PC-3 (cell line): Measurements from ENCODE around the gene ANKRD40CL. TPM values are rescaled to one million over a fixed set of nuclear protein-coding genes. Genes with fewer than 3 reads are reported as not detected.

ENCODE experiments used
- ATAC-seq: fragments of 200-7000 bp; cut with Tn5 transposase; 2 replicates; pipeline ENCODE4 v1.9.1; 2020; ENCODE audit warnings: mild to moderate bottlenecking, moderate library complexity
- BruUV-seq: library from RNA; stranded (reverse); fragments of 400-500 nt; replicated peaks from 2 replicates; lab custom pipeline; 2021; lab: Mats Ljungman, UMichigan
- CTCF ChIA-PET: fragments of 300-600 bp; sonication (Branson Sonifier 250); formaldehyde crosslinking; loops from one replicate; lab custom pipeline; 2022; ENCODE audit warnings: antibody characterized with exemption; lab: Charles Lee
- POLR2A ChIA-PET: fragments of 300-600 bp; sonication (Branson Sonifier 250); formaldehyde crosslinking; loops from one replicate; lab custom pipeline; 2022; ENCODE audit warnings: antibody characterized with exemption; ENCODE audit not compliant: unreplicated experiment; lab: Charles Lee
- DNase-seq: peaks from one replicate; pipeline ENCODE4 v3.0.0-alpha.2; 2015
- H2AFZ ChIP-seq: fragments of 300-600 bp; sonication (generic); 2 replicates; pipeline ENCODE4 v1.6.0; 2016; ENCODE audit warnings: antibody characterized with exemption, low read length
- H3F3A ChIP-seq: fragments of 300-600 bp; sonication (generic); one replicate; pipeline ENCODE4 v1.6.0; 2017; ENCODE audit warnings: antibody characterized with exemption, low read length, control low read depth, mild to moderate bottlenecking; ENCODE audit not compliant: unreplicated experiment
- H3K27ac ChIP-seq: fragments of 300-600 bp; sonication (generic); 2 replicates; pipeline ENCODE4 v1.5.1; 2016; ENCODE audit warnings: mild to moderate bottlenecking, low read length
- H3K27me3 ChIP-seq: fragments of 300-600 bp; sonication (generic); 2 replicates; pipeline ENCODE4 v1.6.1; 2016; ENCODE audit warnings: low read length, mixed read lengths
- H3K36me3 ChIP-seq: fragments of 300-600 bp; sonication (generic); 2 replicates; pipeline ENCODE4 v1.6.1; 2016; ENCODE audit warnings: low read depth, mixed run types, low read length, mixed read lengths
- H3K4me1 ChIP-seq: fragments of 300-600 bp; sonication (generic); 2 replicates; pipeline ENCODE4 v1.5.1; 2016; ENCODE audit warnings: low read length; ENCODE audit not compliant: insufficient read depth
- H3K4me2 ChIP-seq: fragments of 300-600 bp; sonication (generic); 2 replicates; pipeline ENCODE4 v1.6.0; 2016; ENCODE audit warnings: low read length
- H3K4me3 ChIP-seq: fragments of 300-600 bp; sonication (generic); 2 replicates; pipeline ENCODE4 v1.5.1; 2016; ENCODE audit warnings: mild to moderate bottlenecking, low read length, mixed read lengths
- H3K79me2 ChIP-seq: fragments of 300-600 bp; sonication (generic); 2 replicates; pipeline ENCODE4 v1.6.1; 2017; ENCODE audit warnings: low read length, mixed read lengths
- H3K9ac ChIP-seq: fragments of 300-600 bp; sonication (generic); 2 replicates; pipeline ENCODE4 v1.6.0; 2016; ENCODE audit warnings: mild to moderate bottlenecking, low read length
- H3K9me2 ChIP-seq: fragments of 300-600 bp; sonication (generic); replicated peaks from 2 replicates; pipeline ENCODE4 v1.6.1; 2016; ENCODE audit warnings: mixed run types, low read length, mixed read lengths
- H3K9me3 ChIP-seq: fragments of 300-600 bp; sonication (generic); 2 replicates; pipeline ENCODE4 v1.6.1; 2016; ENCODE audit warnings: low read length, mixed read lengths
- H4K20me1 ChIP-seq: fragments of 300-600 bp; sonication (generic); 2 replicates; pipeline ENCODE4 v1.6.1; 2016; ENCODE audit warnings: low read length, mixed read lengths
- EZH2 ChIP-seq: fragments of 300-600 bp; sonication (generic); IDR thresholded peaks from one replicate; pipeline ENCODE4 v1.6.1; 2017; ENCODE audit warnings: antibody characterized with exemption, mild to moderate bottlenecking, low read length; ENCODE audit not compliant: unreplicated experiment
- EZH2phosphoT487 ChIP-seq: fragments of 300-600 bp; sonication (generic); IDR thresholded peaks from 2 replicates; pipeline ENCODE4 v1.6.1; 2018; ENCODE audit warnings: mild to moderate bottlenecking, antibody characterized with exemption, low read length, borderline replicate concordance
- intact Hi-C: fragments of 100-400 bp; cut with micrococcal nuclease; formaldehyde crosslinking; loops from 2 replicates; pipeline ENCODE4 v1.9.0; 2023
- total RNA-seq: library from RNA; depleted of rRNA; stranded (reverse); fragments of >200 nt; gene quantifications from 2 replicates; pipeline ENCODE4 v1.2.3, GENCODE V29; 2014
- TF ChIP-seq, protein P1 (sequence below): fragments of 300-600 bp; sonication (generic); conservative IDR thresholded peaks from 2 replicates; pipeline ENCODE4 v1.5.1; 2017; ENCODE audit warnings: antibody characterized with exemption, low read depth, mild to moderate bottlenecking, low read length

ANKRD40CL gene
- total RNA-seq, 1 experiment from 2014 or later: not detected

DNA sequence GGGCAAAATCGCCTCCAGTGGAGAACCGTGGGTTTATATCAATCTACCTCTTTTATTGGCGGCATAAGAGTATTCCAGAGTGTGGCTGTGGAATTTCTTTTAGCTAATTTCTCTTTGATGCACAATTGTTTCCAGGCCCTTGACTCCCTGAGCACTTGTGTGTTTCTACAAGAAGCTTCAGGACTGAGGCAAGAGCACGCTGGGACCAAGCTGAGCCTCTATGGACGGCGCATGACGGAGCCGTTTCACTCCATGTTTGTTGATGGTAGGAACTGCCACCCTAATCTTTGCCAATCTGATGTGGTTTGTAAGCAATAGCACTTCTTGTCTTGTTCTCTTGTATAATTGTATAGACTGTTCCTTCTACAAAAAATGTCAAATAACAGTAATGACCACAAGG lies 11.2 kb upstream of the ANKRD40CL start:
- Histone ChIP-seq H2AFZ (no peak overlapping the region), H3K4me2 (no peak overlapping the region), H3K4me3 (no peak overlapping the region), H3K9me3 (no peaks in the 10 kb centered on the region), H3K9me2 (no peaks in the 10 kb centered on the region), H3F3A (no peaks in the 10 kb centered on the region), H3K4me1 (no peaks in the 10 kb centered on the region), H3K27ac (no peak overlapping the region), H3K79me2 (no peaks in the 10 kb centered on the region), H3K9ac (no peak overlapping the region), H3K27me3 (no peaks in the 10 kb centered on the region), H4K20me1 (no peaks in the 10 kb centered on the region), H3K36me3 (no peaks in the 10 kb centered on the region)
- no TSS peak for BruUV-seq
- intact Hi-C loops: no loop called here
- DNase-seq: no peak
- POLR2A ChIA-PET: no interaction called here
- no peak for ATAC-seq
- CTCF ChIA-PET: interaction anchor here (0.7 kb wide), 1 partner anchor 65 kb away, joined by 3 read pairs; no protein-coding TSS in a partner anchor
- TF ChIP-seq EZH2phosphoT487: no peak
- no peak for TF ChIP-seq EZH2
- TF ChIP-seq, protein P1, sequence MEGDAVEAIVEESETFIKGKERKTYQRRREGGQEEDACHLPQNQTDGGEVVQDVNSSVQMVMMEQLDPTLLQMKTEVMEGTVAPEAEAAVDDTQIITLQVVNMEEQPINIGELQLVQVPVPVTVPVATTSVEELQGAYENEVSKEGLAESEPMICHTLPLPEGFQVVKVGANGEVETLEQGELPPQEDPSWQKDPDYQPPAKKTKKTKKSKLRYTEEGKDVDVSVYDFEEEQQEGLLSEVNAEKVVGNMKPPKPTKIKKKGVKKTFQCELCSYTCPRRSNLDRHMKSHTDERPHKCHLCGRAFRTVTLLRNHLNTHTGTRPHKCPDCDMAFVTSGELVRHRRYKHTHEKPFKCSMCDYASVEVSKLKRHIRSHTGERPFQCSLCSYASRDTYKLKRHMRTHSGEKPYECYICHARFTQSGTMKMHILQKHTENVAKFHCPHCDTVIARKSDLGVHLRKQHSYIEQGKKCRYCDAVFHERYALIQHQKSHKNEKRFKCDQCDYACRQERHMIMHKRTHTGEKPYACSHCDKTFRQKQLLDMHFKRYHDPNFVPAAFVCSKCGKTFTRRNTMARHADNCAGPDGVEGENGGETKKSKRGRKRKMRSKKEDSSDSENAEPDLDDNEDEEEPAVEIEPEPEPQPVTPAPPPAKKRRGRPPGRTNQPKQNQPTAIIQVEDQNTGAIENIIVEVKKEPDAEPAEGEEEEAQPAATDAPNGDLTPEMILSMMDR: no peak

DNA sequence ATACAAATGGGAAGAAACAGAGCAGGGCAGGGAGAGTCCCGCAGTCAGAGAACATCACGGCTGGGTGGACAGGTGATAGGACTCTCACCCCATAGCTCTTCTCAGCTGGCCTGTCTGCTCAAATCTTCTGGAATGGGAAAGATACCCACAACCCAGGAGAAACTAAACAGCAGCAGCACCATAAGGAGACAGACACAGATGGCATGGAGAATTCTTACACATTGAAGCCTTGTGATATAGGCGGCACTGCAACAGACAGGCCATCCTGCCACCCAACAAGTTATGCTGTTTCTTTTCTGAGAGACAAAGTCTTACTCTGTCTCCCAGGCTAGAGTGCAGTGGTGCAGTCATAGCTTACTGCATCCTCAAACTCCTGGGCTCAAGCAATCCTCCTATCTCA lies 8.6 kb upstream of the ANKRD40CL start:
- Histone ChIP-seq H3K79me2 (no peaks in the 10 kb centered on the region), H3K27ac (no peak overlapping the region), H3F3A (no peaks in the 10 kb centered on the region), H3K36me3 (no peaks in the 10 kb centered on the region), H3K9me2 (no peaks in the 10 kb centered on the region), H3K9me3 (no peaks in the 10 kb centered on the region), H4K20me1 (no peaks in the 10 kb centered on the region), H3K4me2 (no peak overlapping the region), H3K4me1 (no peaks in the 10 kb centered on the region), H3K9ac (no peak overlapping the region), H3K4me3 (no peak overlapping the region), H3K27me3 (no peaks in the 10 kb centered on the region), H2AFZ (no peak overlapping the region)
- ChIA-PET POLR2A (no interaction called here), CTCF (no interaction called here)
- ATAC-seq (no peak), DNase-seq (no peak)
- TF ChIP-seq EZH2 (no peak), EZH2phosphoT487 (no peak)
- TF ChIP-seq, protein P1: no peak
- intact Hi-C loops: no loop called here
- BruUV-seq: no TSS peak

DNA sequence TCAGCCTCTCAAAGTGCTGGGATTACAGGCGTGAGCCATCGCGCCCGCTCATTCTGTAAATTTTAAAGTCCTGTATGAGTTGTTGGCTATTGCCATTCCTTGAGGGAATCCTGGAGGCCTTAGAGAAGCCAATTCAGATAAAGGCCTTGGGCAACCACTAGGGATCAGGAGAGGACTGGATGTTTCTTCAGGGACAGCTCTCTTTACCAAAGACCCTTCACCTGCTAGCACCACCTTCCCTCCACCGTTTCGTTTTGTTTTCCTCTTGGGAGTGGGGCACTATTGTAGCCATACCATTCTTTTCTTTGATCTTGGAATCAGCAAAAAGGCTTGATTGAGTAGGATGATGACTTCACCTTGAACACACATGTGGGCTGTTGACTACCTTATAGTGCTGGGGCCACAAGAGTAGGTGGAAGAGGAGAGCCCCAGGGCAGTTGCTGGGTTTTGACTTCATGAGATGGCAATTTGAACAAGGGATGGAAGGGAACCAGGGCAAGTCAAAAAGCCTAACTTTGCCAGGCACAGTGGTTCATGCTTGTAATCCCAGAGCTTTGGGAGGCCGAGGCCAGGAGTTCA lies 7.0 kb upstream of the ANKRD40CL start:
- Histone ChIP-seq H3K4me2 (no peak overlapping the region), H3K36me3 (no peaks in the 10 kb centered on the region), H3K79me2 (no peaks in the 10 kb centered on the region), H3K9me3 (no peaks in the 10 kb centered on the region), H3F3A (no peaks in the 10 kb centered on the region), H3K27me3 (no peaks in the 10 kb centered on the region), H4K20me1 (no peaks in the 10 kb centered on the region), H3K9ac (no peak overlapping the region), H3K4me1 (no peaks in the 10 kb centered on the region), H3K9me2 (no peaks in the 10 kb centered on the region), H3K4me3 (no peak overlapping the region), H2AFZ (no peak overlapping the region), H3K27ac (no peak overlapping the region)
- intact Hi-C loops: no loop called here
- ChIA-PET POLR2A (interaction anchor here (0.7 kb wide), 1 partner anchor 269 kb away, joined by 3 read pairs; no protein-coding TSS in a partner anchor), CTCF (interaction anchor here (0.6 kb wide), 1 partner anchor 9 kb away, joined by 20 read pairs; no protein-coding TSS in a partner anchor)
- BruUV-seq: no TSS peak
- TF ChIP-seq, protein P1: no peak
- TF ChIP-seq EZH2 (no peak), EZH2phosphoT487 (no peak)
- ATAC-seq: no peak
- no peak for DNase-seq
